Natural killer cell (primary cell): Measurements from ENCODE around the gene RGS14. TPM values are rescaled to one million over a fixed set of nuclear protein-coding genes. Genes with fewer than 3 reads are reported as not detected.
A peak's percentile ranks its signal among the peaks of the same experiment; 100 is the strongest.

Experiments
- ATAC-seq, 3 donors: fragments of 150-1000 bp in 2 of 3; fragments of 200-7000 bp in 1 of 3; cut with Tn5 transposase; 1 replicate in 1 of 3; 2 replicates in 2 of 3; pipeline ENCODE4 v1.10.0; 2021; ENCODE audit warnings: mild to moderate bottlenecking in 2 of 3, moderate library complexity in 2 of 3
- DNase-seq, 2 donors: peaks; one replicate each; pipeline versions ENCODE4 v3.0.0 to v3.0.0-alpha.2; 2013 to 2021; ENCODE audit warnings: mixed read lengths in 1 of 2
- H3K27ac ChIP-seq: one replicate; pipeline ENCODE4 v1.5.1; 2013; ENCODE audit warnings: mild to moderate bottlenecking, low read length
- H3K27me3 ChIP-seq: one replicate; pipeline ENCODE4 v1.6.1; 2013; ENCODE audit warnings: low read length; ENCODE audit not compliant: control insufficient read depth, insufficient read depth
- H3K36me3 ChIP-seq: one replicate; pipeline ENCODE4 v1.6.1; 2013; ENCODE audit warnings: low read length; ENCODE audit not compliant: control insufficient read depth, insufficient read depth
- H3K4me1 ChIP-seq: one replicate; pipeline ENCODE4 v1.6.1; 2013; ENCODE audit warnings: low read length; ENCODE audit not compliant: control insufficient read depth, insufficient read depth
- H3K4me3 ChIP-seq: one replicate; pipeline ENCODE4 v1.5.1; 2013; ENCODE audit warnings: low read length
- H3K9me3 ChIP-seq: one replicate; pipeline ENCODE4 v1.6.1; 2013; ENCODE audit warnings: low read length; ENCODE audit not compliant: control insufficient read depth, insufficient read depth
- H3K27ac Mint-ChIP-seq, 2 donors: one replicate each; pipeline ENCODE4 v1.8.0; 2022; ENCODE audit warnings: mild to moderate bottlenecking in 2 of 2, mixed read lengths in 2 of 2, moderate library complexity in 1 of 2
- H3K27me3 Mint-ChIP-seq, 2 donors: one replicate each; pipeline ENCODE4 v1.8.0; 2022; ENCODE audit warnings: low read depth in 2 of 2, mixed read lengths in 2 of 2
- H3K36me3 Mint-ChIP-seq: one replicate; pipeline ENCODE4 v1.8.0; 2022; ENCODE audit warnings: mixed read lengths
- H3K4me1 Mint-ChIP-seq, 2 donors: one replicate each; pipeline ENCODE4 v1.8.0; 2022; ENCODE audit warnings: mixed read lengths in 2 of 2
- H3K4me3 Mint-ChIP-seq: one replicate; pipeline ENCODE4 v1.8.0; 2022; ENCODE audit warnings: mild to moderate bottlenecking, moderate library complexity, mixed read lengths
- H3K9me3 Mint-ChIP-seq, 2 donors: one replicate each; pipeline ENCODE4 v1.8.0; 2022; ENCODE audit warnings: mixed read lengths in 2 of 2
- CTCF ChIP-seq: fragments of 200-600 bp; IDR thresholded peaks from one replicate; pipeline ENCODE4 v1.8.0; 2022; ENCODE audit warnings: antibody characterized with exemption
- WGBS: methylation state at CpG from one replicate; pipeline ENCODE4 v1.1.7; 2013; ENCODE audit warnings: missing lambda C conversion rate; ENCODE audit not compliant: insufficient coverage; 5-methylcytosine and 5-hydroxymethylcytosine counted together
- intact Hi-C: fragments of 100-400 bp; cut with micrococcal nuclease; formaldehyde crosslinking; loops from one replicate; pipeline ENCODE4 v1.14.2; 2022
- total RNA-seq, 4 donors: library from RNA; stranded (reverse); fragments of 120-200 nt in 1 of 4; gene quantifications; one replicate each; pipeline versions ENCODE4 v1.2.3 to v1.2.4, GENCODE V29; 2013 to 2022

The RGS14 gene
- total RNA-seq, 3 donors from 2014 or later (not counting 1 experiment from before 2014, with no cell fraction given) = 57.3 to 87.0 (median 66.1) TPM

GRCh38 chr5:177334781-177335700, 22.7 kb upstream of the RGS14 start:
- no peak overlapping the region for H3K4me3 ChIP-seq
- Mint-ChIP-seq H3K4me3 (no peak overlapping the region), H3K27me3 (no peaks in the 10 kb centered on the region), H3K4me1 (peaks cover 36 to 63% of the 10 kb centered on the region in 2 donors), H3K36me3 (peaks cover 6% of the 10 kb centered on the region), H3K9me3 (no peaks in the 10 kb centered on the region), H3K27ac (no peak overlapping the region)
- TF ChIP-seq CTCF = no peak
- no peak for DNase-seq
- no peaks in the 10 kb centered on the region for H3K27me3 ChIP-seq
- 97% methylated on average over 21 of the region's 21 CpGs for WGBS
- peaks cover 96% of the 10 kb centered on the region for H3K4me1 ChIP-seq
- no peak for ATAC-seq
- H3K36me3 ChIP-seq = peaks cover 64% of the 10 kb centered on the region
- intact Hi-C loops = no loop called here
- no peak overlapping the region for H3K27ac ChIP-seq
- no peaks in the 10 kb centered on the region for H3K9me3 ChIP-seq

GRCh38 chr5:177335701-177336065, 22.0 kb upstream of the RGS14 start:
- no peak for TF ChIP-seq CTCF
- Mint-ChIP-seq H3K36me3 (peaks cover 7% of the 10 kb centered on the region), H3K4me3 (no peak overlapping the region), H3K4me1 (peaks cover 31 to 57% of the 10 kb centered on the region in 2 donors), H3K9me3 (no peaks in the 10 kb centered on the region), H3K27ac (peak overlapping the region in 1 of 2 donors; percentile 29), H3K27me3 (no peaks in the 10 kb centered on the region)
- intact Hi-C loops = no loop called here
- Histone ChIP-seq H3K27me3 (no peaks in the 10 kb centered on the region), H3K4me1 (peaks cover 94% of the 10 kb centered on the region), H3K4me3 (no peak overlapping the region), H3K27ac (no peak overlapping the region), H3K36me3 (peaks cover 58% of the 10 kb centered on the region), H3K9me3 (no peaks in the 10 kb centered on the region)
- DNase-seq = no peak
- ATAC-seq = no peak
- 91% methylated on average over 7 of the region's 7 CpGs for WGBS

- H3K27me3 ChIP-seq = no peaks in the 10 kb centered on the region
- H3K27me3 Mint-ChIP-seq = no peaks in the 10 kb centered on the region
- no peak overlapping the region for H3K4me3 Mint-ChIP-seq
- intact Hi-C loops = no loop called here
- ATAC-seq (peak in 2 of 3 donors; percentile 34 to 39), DNase-seq (peak in 1 of 2 donors; percentile 43)
- no peak overlapping the region for H3K27ac ChIP-seq
- peak overlapping the region in 1 of 2 donors; percentile 29 for H3K27ac Mint-ChIP-seq
- H3K36me3 Mint-ChIP-seq = peaks cover 7% of the 10 kb centered on the region
- peaks cover 26 to 53% of the 10 kb centered on the region in 2 donors for H3K4me1 Mint-ChIP-seq
- WGBS = 73% methylated on average over 12 of the region's 12 CpGs
- peaks cover 90% of the 10 kb centered on the region for H3K4me1 ChIP-seq
- no peak overlapping the region for H3K4me3 ChIP-seq
- peak; percentile 9 for TF ChIP-seq CTCF
- peaks cover 56% of the 10 kb centered on the region for H3K36me3 ChIP-seq
- no peaks in the 10 kb centered on the region for H3K9me3 Mint-ChIP-seq
- no peaks in the 10 kb centered on the region for H3K9me3 ChIP-seq
Observed at GRCh38 chr5:177336112-177336511, 21.6 kb upstream of the RGS14 start.
